A549 (cell line): ENCODE results near the gene FAAP100. TPM values are rescaled to one million over a fixed set of nuclear protein-coding genes. Genes with fewer than 3 reads are reported as not detected.

ENCODE experiments used
- ATAC-seq, 2 experiments: fragments of 200-7000 bp in 1 of 2; fragments of >200 bp in 1 of 2; cut with Nextera tagmentation in 1 of 2; cut with Tn5 transposase in 1 of 2; 3 replicates each; pipeline versions ENCODE4 v1.8.0 to v1.9.1; 2018 to 2020; ENCODE audit warnings: mild to moderate bottlenecking in 1 of 2, moderate library complexity in 1 of 2
- CTCF ChIA-PET: fragments of 300-600 bp; sonication (Branson Sonifier 250); formaldehyde crosslinking; extraction: SDS; loops from one replicate; lab custom pipeline; 2021; ENCODE audit warnings: antibody characterized with exemption, inconsistent platforms; lab: Yijun Ruan, JAX
- POLR2A ChIA-PET: fragments of 350-600 bp; formaldehyde crosslinking; extraction: SDS; loops from one replicate; lab custom pipeline; 2021; ENCODE audit warnings: antibody characterized with exemption, inconsistent platforms; lab: Yijun Ruan, JAX
- DNase-seq, 2 experiments: peaks; one replicate each; pipeline versions ENCODE4 v3.0.0 to v3.0.0-alpha.2; 2011 to 2016; ENCODE audit warnings: low read depth in 1 of 2, low spot score in 1 of 2
- FAIRE-seq: peaks from 2 replicates; lab custom pipeline; 2011; peaks lifted over from hg19 to GRCh38; lab: Jason Lieb, UNC
- H3K27ac ChIP-seq, 2 experiments: fragments of >200 bp; sonication (Bioruptor Twin); formaldehyde crosslinking; 3 replicates each; pipeline ENCODE4 v1.5.1; 2016 to 2017
- H3K4me1 ChIP-seq: fragments of >200 bp; sonication (Bioruptor Twin); formaldehyde crosslinking; 3 replicates; pipeline ENCODE4 v1.6.1; 2016
- H3K4me2 ChIP-seq: fragments of >200 bp; sonication (Bioruptor Twin); formaldehyde crosslinking; 3 replicates; pipeline ENCODE4 v1.6.1; 2016
- H3K4me3 ChIP-seq: fragments of >200 bp; sonication (Bioruptor Twin); formaldehyde crosslinking; 3 replicates; pipeline ENCODE4 v1.5.1; 2016
- H3K9me3 ChIP-seq: fragments of >200 bp; sonication (Bioruptor Twin); formaldehyde crosslinking; 3 replicates; pipeline ENCODE4 v1.6.1; 2016
- BHLHE40 ChIP-seq: IDR thresholded peaks from 2 replicates; pipeline ENCODE4 v1.6.1; 2012; ENCODE audit warnings: low read depth, low read length, inconsistent platforms
- CBX2 ChIP-seq: fragments of 200-600 bp; sonication (generic); IDR thresholded peaks from 2 replicates; pipeline ENCODE4 v1.6.1; 2016; ENCODE audit warnings: low read depth, mild to moderate bottlenecking, borderline replicate concordance
- CHD2 ChIP-seq: fragments of 150-350 bp; IDR thresholded peaks from 2 replicates; pipeline ENCODE4 v1.6.1; 2014; ENCODE audit warnings: low read length; ENCODE audit not compliant: partially characterized antibody
- ESRRA ChIP-seq: fragments of 150-350 bp; IDR thresholded peaks from 2 replicates; pipeline ENCODE4 v1.6.1; 2014; ENCODE audit warnings: mild to moderate bottlenecking, low read length, borderline replicate concordance
- FOSB ChIP-seq: fragments of 250-450 bp; sonication (Bioruptor Pico); IDR thresholded peaks from 2 replicates; pipeline ENCODE4 v1.5.0; 2020; ENCODE audit warnings: mild to moderate bottlenecking, moderate library complexity
- FOXS1 ChIP-seq: fragments of 250-450 bp; sonication (Bioruptor Pico); IDR thresholded peaks from 2 replicates; pipeline ENCODE4 v1.5.0; 2020; ENCODE audit warnings: mild to moderate bottlenecking, moderate library complexity
- GATA3 ChIP-seq: IDR thresholded peaks from 2 replicates; pipeline ENCODE4 v1.6.1; 2012; ENCODE audit warnings: borderline replicate concordance
- HDAC2 ChIP-seq: fragments of 200-600 bp; sonication (generic); IDR thresholded peaks from 2 replicates; pipeline ENCODE4 v1.6.1; 2016
- HEYL ChIP-seq: fragments of 250-450 bp; sonication (Bioruptor Pico); IDR thresholded peaks from 2 replicates; pipeline ENCODE4 v1.8.0; 2021; ENCODE audit warnings: mild to moderate bottlenecking, moderate library complexity
- HOXB13 ChIP-seq: fragments of 250-450 bp; sonication (Bioruptor Pico); IDR thresholded peaks from 2 replicates; pipeline ENCODE4 v1.5.0; 2020; ENCODE audit warnings: low read depth, mild to moderate bottlenecking, moderate library complexity
- HOXB5 ChIP-seq: fragments of 250-450 bp; sonication (Bioruptor Pico); IDR thresholded peaks from 2 replicates; pipeline ENCODE4 v1.5.0; 2020; ENCODE audit warnings: mild to moderate bottlenecking, moderate library complexity
- KDM5A ChIP-seq: fragments of 200-600 bp; sonication (generic); IDR thresholded peaks from 2 replicates; pipeline ENCODE4 v1.6.1; 2016; ENCODE audit warnings: antibody characterized with exemption, mild to moderate bottlenecking
- MAZ ChIP-seq: fragments of 150-350 bp; IDR thresholded peaks from 2 replicates; pipeline ENCODE4 v1.6.1; 2014; ENCODE audit warnings: antibody characterized with exemption, low read depth, low read length, borderline replicate concordance
- NR3C1 ChIP-seq: fragments of >200 bp; sonication (Bioruptor Twin); formaldehyde crosslinking; IDR thresholded peaks from 3 replicates; pipeline ENCODE4 v1.6.1; 2017
- RAD21 ChIP-seq, 2 experiments: fragments of >200 bp in 1 of 2; sonication (Bioruptor Twin) in 1 of 2; formaldehyde crosslinking in 1 of 2; IDR thresholded peaks in 1 of 2; conservative IDR thresholded peaks in 1 of 2; 2 replicates in 1 of 2; 3 replicates in 1 of 2; pipeline ENCODE4 v1.6.1; 2012 to 2018; ENCODE audit warnings: inconsistent platforms in 1 of 2
- SREBF2 ChIP-seq: fragments of 450-650 bp; IDR thresholded peaks from 2 replicates; pipeline ENCODE4 v1.6.1; 2014; ENCODE audit warnings: mild to moderate bottlenecking, moderate library complexity
- TFCP2L1 ChIP-seq: fragments of 250-450 bp; sonication (Bioruptor Pico); IDR thresholded peaks from 2 replicates; pipeline ENCODE4 v1.5.0; 2021; ENCODE audit warnings: mild to moderate bottlenecking
- ZFP36 ChIP-seq: fragments of 450-650 bp; IDR thresholded peaks from 2 replicates; pipeline ENCODE4 v1.6.1; 2014; ENCODE audit warnings: borderline replicate concordance; ENCODE audit not compliant: partially characterized antibody
- ZSCAN20 ChIP-seq: fragments of 250-450 bp; sonication (Bioruptor Pico); IDR thresholded peaks from 2 replicates; pipeline ENCODE4 v1.8.0; 2022; ENCODE audit warnings: mild to moderate bottlenecking, moderate library complexity
- WGBS: methylation state at CpG from one replicate; pipeline ENCODE4 v1.1.6; 2017; ENCODE audit errors: missing lambda C conversion rate; 5-methylcytosine and 5-hydroxymethylcytosine counted together
- polyA plus RNA-seq, 4 experiments: library from polyadenylated mRNA; depleted of rRNA in 3 of 4; stranded (reverse); fragments of >200 nt; fragmentation: RNase III in 1 of 4; extraction: RNeasy Plus Mini Kit Qiagen cat#74134 plus additional on column Dnase treatment in 1 of 4; gene quantifications; 2 replicates in 3 of 4; 3 replicates in 1 of 4; pipeline ENCODE4 v1.2.3, GENCODE V29; 2011 to 2017
- TF ChIP-seq, protein P1 (sequence below): fragments of 150-350 bp; IDR thresholded peaks from 2 replicates; pipeline ENCODE4 v1.6.1; 2014; ENCODE audit warnings: low read depth, mild to moderate bottlenecking, low read length
- TF ChIP-seq, protein P2 (sequence below): fragments of 250-450 bp; sonication (Bioruptor Pico); IDR thresholded peaks from 2 replicates; pipeline ENCODE4 v1.5.0; 2020; ENCODE audit warnings: low read depth, mild to moderate bottlenecking, moderate library complexity
- TF ChIP-seq, protein P3 (sequence below): IDR thresholded peaks from 2 replicates; pipeline ENCODE4 v1.6.1; 2012; ENCODE audit warnings: low read depth, borderline replicate concordance
- TF ChIP-seq, protein P4 (sequence below): IDR thresholded peaks from 2 replicates; pipeline ENCODE4 v1.6.1; 2012
- TF ChIP-seq, protein P5 (sequence below): fragments of >200 bp; sonication (Bioruptor Twin); formaldehyde crosslinking; IDR thresholded peaks from 2 replicates; pipeline ENCODE4 v1.6.1; 2016
- TF ChIP-seq, protein P6 (sequence below): fragments of >200 bp; sonication (Bioruptor Twin); formaldehyde crosslinking; IDR thresholded peaks from 3 replicates; pipeline ENCODE4 v1.5.1; 2016
- TF ChIP-seq, protein P7 (sequence below): fragments of 200-600 bp; sonication (generic); IDR thresholded peaks from 2 replicates; pipeline ENCODE4 v1.6.1; 2016; ENCODE audit warnings: antibody characterized with exemption, mild to moderate bottlenecking, moderate library complexity

Gene FAAP100
- polyA plus RNA-seq, 2 of the 4 experiments (the other 2 are of a cell fraction), result 5.4 to 16.8 TPM

DNA sequence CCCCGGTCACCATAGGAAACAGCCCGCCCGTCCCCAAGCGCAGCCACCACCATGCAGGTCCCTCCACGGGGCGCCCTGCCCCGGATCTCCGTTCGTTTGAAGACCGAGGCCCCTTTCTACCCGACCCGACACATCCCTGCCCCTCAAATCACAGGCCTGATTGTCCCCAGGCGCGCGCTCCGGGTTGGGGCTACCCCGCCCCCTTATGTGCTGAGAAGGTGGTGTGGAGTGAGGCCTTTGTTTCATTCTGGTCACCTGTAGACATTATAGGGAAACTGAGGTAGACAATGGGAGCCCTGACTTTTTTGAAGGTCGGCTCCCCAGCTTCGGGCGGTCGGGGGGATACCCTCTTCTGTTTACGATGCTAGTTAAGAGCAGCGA, 38.8 kb downstream of the FAAP100 start (continued):
- TF ChIP-seq, protein P1, sequence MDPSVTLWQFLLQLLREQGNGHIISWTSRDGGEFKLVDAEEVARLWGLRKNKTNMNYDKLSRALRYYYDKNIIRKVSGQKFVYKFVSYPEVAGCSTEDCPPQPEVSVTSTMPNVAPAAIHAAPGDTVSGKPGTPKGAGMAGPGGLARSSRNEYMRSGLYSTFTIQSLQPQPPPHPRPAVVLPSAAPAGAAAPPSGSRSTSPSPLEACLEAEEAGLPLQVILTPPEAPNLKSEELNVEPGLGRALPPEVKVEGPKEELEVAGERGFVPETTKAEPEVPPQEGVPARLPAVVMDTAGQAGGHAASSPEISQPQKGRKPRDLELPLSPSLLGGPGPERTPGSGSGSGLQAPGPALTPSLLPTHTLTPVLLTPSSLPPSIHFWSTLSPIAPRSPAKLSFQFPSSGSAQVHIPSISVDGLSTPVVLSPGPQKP, result no peak
- TF ChIP-seq HDAC2 (no peak), MAZ (0 out of 2 replicates have a peak, but pooled peaks have one; percentile 49), HOXB5 (CRISPR knock-in tag) (peak; percentile 84; the same call in 1 of the 2 replicates)
- TF ChIP-seq, protein P2, sequence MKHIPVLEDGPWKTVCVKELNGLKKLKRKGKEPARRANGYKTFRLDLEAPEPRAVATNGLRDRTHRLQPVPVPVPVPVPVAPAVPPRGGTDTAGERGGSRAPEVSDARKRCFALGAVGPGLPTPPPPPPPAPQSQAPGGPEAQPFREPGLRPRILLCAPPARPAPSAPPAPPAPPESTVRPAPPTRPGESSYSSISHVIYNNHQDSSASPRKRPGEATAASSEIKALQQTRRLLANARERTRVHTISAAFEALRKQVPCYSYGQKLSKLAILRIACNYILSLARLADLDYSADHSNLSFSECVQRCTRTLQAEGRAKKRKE, result 0 out of 2 replicates have a peak, but pooled peaks have one; percentile 47
- TF ChIP-seq, all 56 proteins: peak for 17

DNA sequence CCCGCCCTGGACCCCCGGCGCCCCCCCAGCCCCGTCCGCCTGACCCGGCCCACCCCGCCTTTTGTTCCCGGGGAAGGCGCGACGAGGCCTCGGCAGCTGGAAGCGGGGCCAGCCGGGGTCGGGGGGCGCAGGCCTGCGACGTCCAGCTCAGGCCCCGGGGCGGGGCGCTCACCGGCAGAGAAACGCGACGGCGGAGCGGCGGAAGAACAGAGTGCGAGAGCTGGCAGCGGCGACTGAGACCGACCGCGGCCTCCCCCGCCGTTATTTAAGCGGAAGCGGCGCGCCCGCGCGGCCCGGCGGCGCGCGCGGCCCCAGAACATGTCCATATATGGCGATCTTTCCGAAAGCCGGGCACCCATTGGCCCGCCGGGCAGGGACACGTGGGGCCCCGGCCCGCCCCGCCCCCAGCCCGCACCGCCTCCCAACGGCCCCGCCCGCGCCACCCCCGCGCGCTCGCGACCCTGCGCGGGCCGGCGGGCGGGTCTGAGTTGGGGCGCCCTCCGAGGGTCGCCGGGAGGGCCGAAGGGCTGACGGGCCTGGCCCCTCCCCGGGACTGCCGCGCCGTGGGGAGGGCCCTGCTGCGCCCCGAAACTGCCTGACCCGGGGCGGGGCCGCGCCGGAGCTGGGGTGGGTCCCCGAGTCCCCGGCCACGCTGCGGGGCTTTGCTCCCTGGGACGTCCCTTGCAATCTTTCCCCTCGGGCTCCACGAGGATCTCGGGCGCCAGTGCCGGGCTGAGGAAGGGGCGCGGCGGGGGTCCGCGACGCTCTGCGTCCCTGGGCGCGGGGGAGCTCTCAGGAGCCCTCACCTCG, 39.4 kb downstream of the FAAP100 start, which contains the start of gene ACTG1:
ACTG1 (minus strand) TSS at position 238 of the 810 bp plus-strand sequence. CDS start 445 bp downstream, outside the sequence.
- Histone ChIP-seq H3K4me3 (peak within 1 kb of the TSS; percentile 83), H3K4me1 (peaks cover 29% of the 10 kb centered on the region), H3K4me2 (peak within 1 kb of the TSS; percentile 87), H3K9me3 (no peaks in the 10 kb centered on the region), H3K27ac (peak within 1 kb of the TSS; percentile 99)
- DNase-seq, result peak; percentile 92 to 95
- POLR2A ChIA-PET, result interaction anchor here (0.5 to 2.1 kb wide), 9 partner anchors 13 to 335 kb away, joined by 3 to 8 read pairs (median 6); partner anchors contain the start of genes BAHCC1 and FAAP100
- ATAC-seq, result peak; percentile 30 to 31
- FAIRE-seq, result no peak
- CTCF ChIA-PET, result interaction anchor here (0.7 to 4.7 kb wide), 7 partner anchors 13 to 258 kb away, joined by 3 to 30 read pairs (median 4); no protein-coding TSS in a partner anchor
- WGBS, result 0% methylated on average over 20 of the region's 111 CpGs
- TF ChIP-seq, protein P3, sequence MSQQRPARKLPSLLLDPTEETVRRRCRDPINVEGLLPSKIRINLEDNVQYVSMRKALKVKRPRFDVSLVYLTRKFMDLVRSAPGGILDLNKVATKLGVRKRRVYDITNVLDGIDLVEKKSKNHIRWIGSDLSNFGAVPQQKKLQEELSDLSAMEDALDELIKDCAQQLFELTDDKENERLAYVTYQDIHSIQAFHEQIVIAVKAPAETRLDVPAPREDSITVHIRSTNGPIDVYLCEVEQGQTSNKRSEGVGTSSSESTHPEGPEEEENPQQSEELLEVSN, result 0 out of 2 replicates have a peak, but pooled peaks have one; percentile 49
- TF ChIP-seq, protein P1, result no peak
- no peak; the same call in 1 of the 2 replicates for TF ChIP-seq GATA3
- TF ChIP-seq FOSB, result no peak
- no peak for TF ChIP-seq ZSCAN20 (CRISPR knock-in tag)
- TF ChIP-seq CHD2, result no peak
- no peak for TF ChIP-seq FOXS1 (CRISPR knock-in tag)
- TF ChIP-seq, protein P4, sequence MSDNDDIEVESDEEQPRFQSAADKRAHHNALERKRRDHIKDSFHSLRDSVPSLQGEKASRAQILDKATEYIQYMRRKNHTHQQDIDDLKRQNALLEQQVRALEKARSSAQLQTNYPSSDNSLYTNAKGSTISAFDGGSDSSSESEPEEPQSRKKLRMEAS, result 0 out of 2 replicates have a peak, but pooled peaks have one; percentile 21
- peak; percentile 51 for TF ChIP-seq ZFP36
- no peak for TF ChIP-seq ESRRA
- TF ChIP-seq TFCP2L1 (CRISPR knock-in tag), result peak; percentile 72; the same call in 1 of the 2 replicates
- no peak for TF ChIP-seq SREBF2
- TF ChIP-seq NR3C1, result no peak
- no peak for TF ChIP-seq RAD21 (conservative IDR thresholded peaks at IDR 0.05 in 1 of 2, IDR thresholded peaks at IDR 0.05 in 1 of 2)
- TF ChIP-seq CBX2, result 0 out of 2 replicates have a peak, but pooled peaks have one; percentile 21
- TF ChIP-seq, protein P5, sequence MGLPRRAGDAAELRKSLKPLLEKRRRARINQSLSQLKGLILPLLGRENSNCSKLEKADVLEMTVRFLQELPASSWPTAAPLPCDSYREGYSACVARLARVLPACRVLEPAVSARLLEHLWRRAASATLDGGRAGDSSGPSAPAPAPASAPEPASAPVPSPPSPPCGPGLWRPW, result no peak
- no peak for TF ChIP-seq BHLHE40
- no peak for TF ChIP-seq KDM5A
- no peak for TF ChIP-seq HEYL (CRISPR knock-in tag)
- TF ChIP-seq, protein P6, sequence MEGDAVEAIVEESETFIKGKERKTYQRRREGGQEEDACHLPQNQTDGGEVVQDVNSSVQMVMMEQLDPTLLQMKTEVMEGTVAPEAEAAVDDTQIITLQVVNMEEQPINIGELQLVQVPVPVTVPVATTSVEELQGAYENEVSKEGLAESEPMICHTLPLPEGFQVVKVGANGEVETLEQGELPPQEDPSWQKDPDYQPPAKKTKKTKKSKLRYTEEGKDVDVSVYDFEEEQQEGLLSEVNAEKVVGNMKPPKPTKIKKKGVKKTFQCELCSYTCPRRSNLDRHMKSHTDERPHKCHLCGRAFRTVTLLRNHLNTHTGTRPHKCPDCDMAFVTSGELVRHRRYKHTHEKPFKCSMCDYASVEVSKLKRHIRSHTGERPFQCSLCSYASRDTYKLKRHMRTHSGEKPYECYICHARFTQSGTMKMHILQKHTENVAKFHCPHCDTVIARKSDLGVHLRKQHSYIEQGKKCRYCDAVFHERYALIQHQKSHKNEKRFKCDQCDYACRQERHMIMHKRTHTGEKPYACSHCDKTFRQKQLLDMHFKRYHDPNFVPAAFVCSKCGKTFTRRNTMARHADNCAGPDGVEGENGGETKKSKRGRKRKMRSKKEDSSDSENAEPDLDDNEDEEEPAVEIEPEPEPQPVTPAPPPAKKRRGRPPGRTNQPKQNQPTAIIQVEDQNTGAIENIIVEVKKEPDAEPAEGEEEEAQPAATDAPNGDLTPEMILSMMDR, result no peak
- TF ChIP-seq HOXB13 (CRISPR knock-in tag), result no peak
- TF ChIP-seq, protein P7, sequence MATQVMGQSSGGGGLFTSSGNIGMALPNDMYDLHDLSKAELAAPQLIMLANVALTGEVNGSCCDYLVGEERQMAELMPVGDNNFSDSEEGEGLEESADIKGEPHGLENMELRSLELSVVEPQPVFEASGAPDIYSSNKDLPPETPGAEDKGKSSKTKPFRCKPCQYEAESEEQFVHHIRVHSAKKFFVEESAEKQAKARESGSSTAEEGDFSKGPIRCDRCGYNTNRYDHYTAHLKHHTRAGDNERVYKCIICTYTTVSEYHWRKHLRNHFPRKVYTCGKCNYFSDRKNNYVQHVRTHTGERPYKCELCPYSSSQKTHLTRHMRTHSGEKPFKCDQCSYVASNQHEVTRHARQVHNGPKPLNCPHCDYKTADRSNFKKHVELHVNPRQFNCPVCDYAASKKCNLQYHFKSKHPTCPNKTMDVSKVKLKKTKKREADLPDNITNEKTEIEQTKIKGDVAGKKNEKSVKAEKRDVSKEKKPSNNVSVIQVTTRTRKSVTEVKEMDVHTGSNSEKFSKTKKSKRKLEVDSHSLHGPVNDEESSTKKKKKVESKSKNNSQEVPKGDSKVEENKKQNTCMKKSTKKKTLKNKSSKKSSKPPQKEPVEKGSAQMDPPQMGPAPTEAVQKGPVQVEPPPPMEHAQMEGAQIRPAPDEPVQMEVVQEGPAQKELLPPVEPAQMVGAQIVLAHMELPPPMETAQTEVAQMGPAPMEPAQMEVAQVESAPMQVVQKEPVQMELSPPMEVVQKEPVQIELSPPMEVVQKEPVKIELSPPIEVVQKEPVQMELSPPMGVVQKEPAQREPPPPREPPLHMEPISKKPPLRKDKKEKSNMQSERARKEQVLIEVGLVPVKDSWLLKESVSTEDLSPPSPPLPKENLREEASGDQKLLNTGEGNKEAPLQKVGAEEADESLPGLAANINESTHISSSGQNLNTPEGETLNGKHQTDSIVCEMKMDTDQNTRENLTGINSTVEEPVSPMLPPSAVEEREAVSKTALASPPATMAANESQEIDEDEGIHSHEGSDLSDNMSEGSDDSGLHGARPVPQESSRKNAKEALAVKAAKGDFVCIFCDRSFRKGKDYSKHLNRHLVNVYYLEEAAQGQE, result peak; percentile 52
